ENCODE results near the gene SLC6A3.

Gene SLC6A3

GRCh38 chr5:1444361-1445189 lies 665 bp downstream of the SLC6A3 start:
- no peak for TF ChIP-seq ZNF274 (IDR thresholded peaks at IDR 0.05; ENCODE audit: low read depth, low read length)
- H3K4me3 ChIP-seq (ENCODE audit: low read length) = no peak overlapping the region

- no peak for TF ChIP-seq ZNF274 (IDR thresholded peaks at IDR 0.05; ENCODE audit: low read depth, low read length)
- no peak overlapping the region for H3K4me3 ChIP-seq (ENCODE audit: low read length)
Observed at GRCh38 chr5:1443991-1444360, 1.3 kb downstream of the SLC6A3 start.

DNA sequence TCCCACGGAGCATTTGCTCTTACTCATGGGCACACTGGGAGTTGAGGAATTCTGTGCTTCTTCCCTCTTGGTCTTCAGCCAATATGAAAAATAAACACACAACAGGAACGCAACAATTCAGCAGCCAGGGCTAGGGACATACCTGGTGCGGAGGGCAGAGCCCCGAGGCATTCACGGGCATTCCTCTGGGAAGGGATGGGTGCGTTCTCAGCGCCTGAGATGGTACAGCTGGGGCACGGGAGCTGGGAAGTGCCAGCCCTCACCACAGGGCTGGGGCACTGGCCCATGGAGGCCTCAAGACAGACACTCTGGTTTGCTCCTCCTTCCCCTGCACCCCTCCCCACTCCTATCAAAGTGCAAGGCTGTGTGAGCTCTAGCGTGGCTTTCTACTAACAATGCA lies 2.1 kb downstream of the SLC6A3 start:
- H3K4me3 ChIP-seq (ENCODE audit: low read length) = no peak overlapping the region
- no peak for TF ChIP-seq ZNF274 (IDR thresholded peaks at IDR 0.05; ENCODE audit: low read depth, low read length)

DNA sequence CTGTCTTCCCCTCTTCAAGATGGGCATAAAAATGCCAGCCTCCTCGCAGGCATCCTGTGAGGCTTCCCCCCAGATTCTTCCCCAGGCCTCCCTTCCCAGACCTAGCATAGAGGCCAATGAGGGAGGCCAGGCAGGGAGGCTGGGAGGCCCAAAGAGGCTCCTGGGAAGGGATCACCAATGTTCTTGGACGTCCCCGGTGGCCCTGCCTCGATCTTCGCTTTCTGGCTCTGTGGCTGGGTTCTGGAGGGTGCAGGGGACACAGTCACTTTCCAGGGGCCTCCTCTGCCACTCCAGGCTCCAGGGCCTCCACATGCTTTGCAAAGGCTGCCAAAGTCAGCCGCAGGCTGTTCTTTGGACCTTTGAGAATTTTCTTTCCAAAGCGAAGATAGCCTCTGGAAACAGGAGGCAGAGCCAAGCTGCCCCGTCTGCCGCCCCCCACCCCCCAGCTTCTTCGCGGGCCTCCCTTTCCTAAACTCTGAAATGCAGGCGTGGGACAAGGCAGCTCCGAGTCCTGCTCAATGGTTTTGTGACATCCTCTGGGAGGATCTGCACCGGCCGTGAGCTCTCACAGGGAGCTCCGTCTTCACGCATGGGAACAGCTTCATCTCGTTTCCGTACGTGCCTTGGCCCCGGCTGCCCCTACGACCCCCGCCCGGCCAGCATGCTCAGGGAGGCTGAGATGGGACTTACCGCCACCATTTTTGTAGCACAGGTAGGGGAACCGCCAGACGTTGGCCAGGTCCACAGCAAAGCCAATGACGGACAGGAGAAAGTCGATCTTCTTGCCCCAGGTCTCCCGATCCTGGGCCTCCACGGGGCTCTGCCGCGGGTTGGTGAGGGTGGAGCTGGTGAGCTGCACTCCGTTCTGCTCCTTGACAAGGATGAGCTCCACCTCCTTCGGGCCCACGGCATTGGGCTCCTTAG lies 2.8 kb downstream of the SLC6A3 start:
- H3K4me3 ChIP-seq (ENCODE audit: low read length) = no peak overlapping the region
- no peak for TF ChIP-seq ZNF274 (IDR thresholded peaks at IDR 0.05; ENCODE audit: low read depth, low read length)

GRCh38 chr5:1441166-1441865 lies 3.9 kb downstream of the SLC6A3 start:
- H3K4me3 ChIP-seq (ENCODE audit: low read length) = no peak overlapping the region
- TF ChIP-seq ZNF274 (IDR thresholded peaks at IDR 0.05; ENCODE audit: low read depth, low read length) = no peak

DNA sequence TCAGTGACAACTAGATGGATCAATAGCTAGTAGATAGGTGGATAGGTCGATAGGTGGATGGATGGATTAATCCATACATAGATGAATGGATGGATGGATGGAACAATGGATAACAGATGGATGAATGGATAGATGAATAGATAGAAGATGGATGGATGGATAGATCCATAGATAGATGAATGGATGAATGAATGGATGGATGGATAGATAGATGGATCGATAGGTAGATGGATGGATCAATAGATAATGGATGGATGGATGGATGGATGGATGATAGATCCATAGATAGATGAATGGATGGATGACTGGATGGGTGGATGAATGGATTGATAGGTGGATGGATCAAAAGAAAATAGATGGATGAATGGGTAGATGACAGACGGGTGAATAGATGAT lies 5.1 kb downstream of the SLC6A3 start:
- no peak for TF ChIP-seq ZNF274 (IDR thresholded peaks at IDR 0.05; ENCODE audit: low read depth, low read length)
- H3K4me3 ChIP-seq (ENCODE audit: low read length) = no peak overlapping the region

- no peak for TF ChIP-seq ZNF274 (IDR thresholded peaks at IDR 0.05; ENCODE audit: low read depth, low read length)
- H3K4me3 ChIP-seq (ENCODE audit: low read length) = no peak overlapping the region
Observed at GRCh38 chr5:1439388-1440097, 5.7 kb downstream of the SLC6A3 start.

- no peak for TF ChIP-seq ZNF274 (IDR thresholded peaks at IDR 0.05; ENCODE audit: low read depth, low read length)
- no peak overlapping the region for H3K4me3 ChIP-seq (ENCODE audit: low read length)
Observed at GRCh38 chr5:1438871-1439270, 6.4 kb downstream of the SLC6A3 start.

- no peak overlapping the region for H3K4me3 ChIP-seq (ENCODE audit: low read length)
Observed at GRCh38 chr5:1437876-1438559, 7.2 kb downstream of the SLC6A3 start.

DNA sequence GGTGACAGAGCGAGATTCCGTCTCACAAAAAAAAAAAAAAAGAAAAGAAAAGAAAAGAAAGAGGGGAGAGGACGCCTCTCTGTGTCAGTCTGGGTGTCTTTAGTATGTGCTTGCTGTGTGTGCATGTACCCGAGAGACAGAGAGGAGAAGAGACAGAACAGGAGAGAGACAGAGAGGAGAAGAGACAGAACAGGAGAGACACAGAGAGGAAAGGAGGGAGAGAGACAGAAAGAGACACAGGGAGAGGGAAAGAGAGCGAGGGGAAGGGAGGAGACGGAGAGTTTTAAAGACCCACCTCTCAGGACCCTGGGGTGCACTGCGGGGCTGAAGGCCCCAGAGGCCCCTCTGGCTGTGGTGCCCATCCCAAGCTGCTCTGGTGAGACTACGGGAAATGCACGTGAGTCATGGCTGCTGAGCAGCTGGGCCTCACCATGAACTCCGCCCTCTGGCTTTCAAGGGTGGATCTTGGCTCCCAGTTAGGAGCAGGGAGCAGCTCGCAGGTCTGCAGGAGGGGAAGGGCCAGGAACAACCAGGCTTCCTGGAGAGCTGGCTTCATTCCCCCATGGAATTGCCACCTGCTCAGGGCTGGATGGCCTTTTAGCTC lies 7.9 kb downstream of the SLC6A3 start:
- TF ChIP-seq ZNF274 (IDR thresholded peaks at IDR 0.05; ENCODE audit: low read depth, low read length) = no peak
- H3K4me3 ChIP-seq (ENCODE audit: low read length) = no peak overlapping the region

More at GRCh38 chr5:1437876-1438559, 7.2 kb downstream of the SLC6A3 start:
- TF ChIP-seq ZNF274 (IDR thresholded peaks at IDR 0.05; ENCODE audit: low read depth, low read length) = no peak

GRCh38 chr5:1436681-1437080 lies 8.6 kb downstream of the SLC6A3 start:
- no peak overlapping the region for H3K4me3 ChIP-seq (ENCODE audit: low read length)
- no peak for TF ChIP-seq ZNF274 (IDR thresholded peaks at IDR 0.05; ENCODE audit: low read depth, low read length)

GRCh38 chr5:1436036-1436435 lies 9.2 kb downstream of the SLC6A3 start:
- no peak overlapping the region for H3K4me3 ChIP-seq (ENCODE audit: low read length)
- no peak for TF ChIP-seq ZNF274 (IDR thresholded peaks at IDR 0.05; ENCODE audit: low read depth, low read length)

DNA sequence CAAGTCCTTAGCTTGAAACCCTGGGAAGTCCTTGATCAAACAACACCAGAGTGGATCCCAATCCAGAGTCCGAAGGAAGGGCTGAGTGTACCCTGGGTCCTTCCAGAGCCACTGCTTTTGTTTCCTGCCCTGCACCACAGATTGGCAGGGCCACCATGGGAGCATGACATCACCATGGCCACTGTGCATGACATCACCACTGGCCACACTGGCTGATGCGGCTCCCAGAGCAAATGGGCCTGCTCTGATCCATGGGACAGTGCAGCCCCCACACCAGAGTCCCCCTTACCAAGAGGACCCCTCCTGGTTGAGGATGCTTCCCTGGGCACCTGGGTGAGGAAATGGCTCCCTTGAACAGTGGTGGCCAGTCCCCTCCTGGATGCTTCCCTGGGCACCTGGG lies 9.9 kb downstream of the SLC6A3 start:
- TF ChIP-seq ZNF274 (IDR thresholded peaks at IDR 0.05; ENCODE audit: low read depth, low read length) = no peak
- no peak overlapping the region for H3K4me3 ChIP-seq (ENCODE audit: low read length)
